GM12878 (cell line): ENCODE measurements around the gene CTRB1.

Experiments
- CTCF ChIP-seq, 3 experiments: IDR thresholded peaks in 2 of 3; conservative IDR thresholded peaks in 1 of 3; 2 replicates each; pipeline ENCODE4 v1.5.1; 2011; ENCODE audit warnings: low read depth in 3 of 3, low read length in 3 of 3, mild to moderate bottlenecking in 3 of 3, control low read depth in 2 of 3, moderate library complexity in 2 of 3, inconsistent platforms in 1 of 3, mixed read lengths in 1 of 3; ENCODE audit not compliant: control insufficient read depth in 2 of 3, insufficient read depth in 1 of 3; ENCODE audit errors: extremely low read depth in 1 of 3
- HDAC2 ChIP-seq: fragments of 200-600 bp; sonication (generic); IDR thresholded peaks from 2 replicates; pipeline ENCODE4 v1.6.1; 2017
- IRF5 ChIP-seq: fragments of 450-650 bp; IDR thresholded peaks from 2 replicates; pipeline ENCODE4 v1.6.1; 2017; ENCODE audit warnings: borderline replicate concordance
- SIN3A ChIP-seq: IDR thresholded peaks from 2 replicates; pipeline ENCODE4 v1.6.1; 2012; ENCODE audit warnings: low read depth, low read length, improper control_type of control experiment

- TF ChIP-seq CTCF (IDR thresholded peaks at IDR 0.05 in 2 of 3, conservative IDR thresholded peaks at IDR 0.05 in 1 of 3; ENCODE audit: control insufficient read depth in 2 of 3, extremely low read depth in 1 of 3, insufficient read depth in 1 of 3, low read depth in 3 of 3, low read length in 3 of 3), result no peak
- TF ChIP-seq IRF5, result no peak
- no peak for TF ChIP-seq SIN3A
- no peak for TF ChIP-seq HDAC2
Measured at GRCh38 chr16:75225092-75225491, 6.3 kb downstream of the CTRB1 start.
